Ectodermal cell (in vitro differentiated cells): ENCODE data around the gene SUGCT.

ENCODE experiments used
- H3K27ac ChIP-seq: 2 replicates; pipeline ENCODE4 v1.7.0; 2013; ENCODE audit warnings: mild to moderate bottlenecking, low read depth, low read length; ENCODE audit not compliant: insufficient read depth, poor library complexity, severe bottlenecking
- H3K27me3 ChIP-seq: 2 replicates; pipeline ENCODE4 v1.7.0; 2013; ENCODE audit warnings: mild to moderate bottlenecking, low read length; ENCODE audit not compliant: insufficient read depth, control insufficient read depth, poor library complexity, severe bottlenecking
- H3K36me3 ChIP-seq: one replicate; pipeline ENCODE4 v1.7.0; 2013; ENCODE audit warnings: low read length; ENCODE audit not compliant: control insufficient read depth, insufficient read depth
- H3K4me1 ChIP-seq: one replicate; pipeline ENCODE4 v1.7.0; 2013; ENCODE audit warnings: low read length; ENCODE audit not compliant: control insufficient read depth, insufficient read depth
- H3K4me3 ChIP-seq: 2 replicates; pipeline ENCODE4 v1.7.0; 2013; ENCODE audit warnings: low read depth, low read length, control low read depth; ENCODE audit not compliant: insufficient read depth
- H3K9me3 ChIP-seq: 2 replicates; pipeline ENCODE4 v1.7.0; 2013; ENCODE audit warnings: mild to moderate bottlenecking, low read length, moderate library complexity; ENCODE audit not compliant: control insufficient read depth
- WGBS, 2 experiments: methylation state at CpG; one replicate each; pipeline ENCODE4 v1.1.7; 2013; ENCODE audit warnings: missing lambda C conversion rate in 2 of 2; 5-methylcytosine and 5-hydroxymethylcytosine counted together

SUGCT gene

DNA sequence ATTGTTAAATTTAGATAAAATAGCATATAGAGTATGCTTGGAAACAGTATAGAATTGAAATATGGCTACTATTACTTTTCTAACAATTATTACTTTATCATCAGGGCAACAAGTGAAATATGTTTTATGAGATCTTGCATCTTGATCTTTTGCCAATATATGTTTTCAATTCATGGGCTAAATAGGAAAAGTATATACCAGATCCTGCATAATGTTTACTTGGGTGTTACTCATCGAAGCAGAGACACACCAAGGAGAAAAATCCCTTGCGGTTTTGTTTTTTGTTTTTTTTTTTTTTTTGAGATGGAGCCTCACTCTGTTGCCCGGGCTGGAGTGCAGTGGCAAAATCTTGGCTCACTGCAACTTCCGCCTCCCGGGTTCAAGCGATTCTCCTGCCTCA, 541.4 kb downstream of the SUGCT start:
- H3K9me3 ChIP-seq = no peaks in the 10 kb centered on the region
- H3K4me3 ChIP-seq = no peak overlapping the region
- H3K4me1 ChIP-seq = no peaks in the 10 kb centered on the region
- H3K27me3 ChIP-seq = no peaks in the 10 kb centered on the region
- H3K27ac ChIP-seq = no peak overlapping the region
- H3K36me3 ChIP-seq = no peaks in the 10 kb centered on the region
- 94 to 96% methylated on average over 6 of the region's 6 CpGs for WGBS, 2 experiments

DNA sequence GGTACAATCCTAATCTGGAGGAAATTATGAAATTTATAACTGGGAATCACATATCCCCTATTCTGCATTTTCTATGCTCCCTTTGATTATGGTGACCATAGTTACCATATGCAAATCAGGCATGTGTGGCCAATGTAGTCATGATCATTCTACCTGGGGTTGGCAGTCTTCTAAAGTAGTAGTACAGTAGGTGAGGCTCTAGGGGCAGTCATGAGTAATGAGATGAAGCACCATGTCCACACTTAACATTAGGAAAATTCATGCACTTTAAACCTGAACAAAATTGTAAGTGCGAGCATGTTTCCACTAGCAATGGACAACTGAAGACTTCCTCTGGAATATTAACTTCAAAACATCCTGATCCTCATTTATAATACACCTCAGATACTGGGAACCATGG, 545.9 kb downstream of the SUGCT start:
- Histone ChIP-seq H3K4me1 (no peaks in the 10 kb centered on the region), H3K27ac (no peak overlapping the region), H3K36me3 (no peaks in the 10 kb centered on the region), H3K27me3 (no peaks in the 10 kb centered on the region), H3K4me3 (no peak overlapping the region), H3K9me3 (no peaks in the 10 kb centered on the region)
- 86 to 94% methylated on average over 1 of the region's 1 CpG for WGBS, 2 experiments

DNA sequence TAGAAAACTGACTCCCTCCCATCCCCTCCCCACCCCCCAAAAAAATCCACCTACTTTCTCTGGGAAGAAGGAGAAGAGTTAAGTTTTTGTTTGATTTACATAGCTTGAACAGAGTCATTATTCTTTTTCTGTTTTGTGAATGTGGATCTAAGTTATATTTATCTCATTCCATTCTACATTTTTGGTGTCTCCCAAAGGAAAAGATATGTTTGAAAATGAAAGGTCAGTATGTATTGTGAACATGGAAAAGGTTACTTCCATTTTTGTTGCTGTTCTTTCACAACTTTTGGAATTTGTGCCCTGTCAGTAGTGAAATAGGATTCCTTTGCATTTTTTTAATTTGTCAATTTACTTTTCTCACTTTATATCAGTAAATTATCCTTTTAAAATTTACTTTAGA, 547.9 kb downstream of the SUGCT start:
- Histone ChIP-seq H3K36me3 (no peaks in the 10 kb centered on the region), H3K27ac (no peak overlapping the region), H3K27me3 (no peaks in the 10 kb centered on the region), H3K9me3 (no peaks in the 10 kb centered on the region), H3K4me3 (no peak overlapping the region), H3K4me1 (no peaks in the 10 kb centered on the region)

DNA sequence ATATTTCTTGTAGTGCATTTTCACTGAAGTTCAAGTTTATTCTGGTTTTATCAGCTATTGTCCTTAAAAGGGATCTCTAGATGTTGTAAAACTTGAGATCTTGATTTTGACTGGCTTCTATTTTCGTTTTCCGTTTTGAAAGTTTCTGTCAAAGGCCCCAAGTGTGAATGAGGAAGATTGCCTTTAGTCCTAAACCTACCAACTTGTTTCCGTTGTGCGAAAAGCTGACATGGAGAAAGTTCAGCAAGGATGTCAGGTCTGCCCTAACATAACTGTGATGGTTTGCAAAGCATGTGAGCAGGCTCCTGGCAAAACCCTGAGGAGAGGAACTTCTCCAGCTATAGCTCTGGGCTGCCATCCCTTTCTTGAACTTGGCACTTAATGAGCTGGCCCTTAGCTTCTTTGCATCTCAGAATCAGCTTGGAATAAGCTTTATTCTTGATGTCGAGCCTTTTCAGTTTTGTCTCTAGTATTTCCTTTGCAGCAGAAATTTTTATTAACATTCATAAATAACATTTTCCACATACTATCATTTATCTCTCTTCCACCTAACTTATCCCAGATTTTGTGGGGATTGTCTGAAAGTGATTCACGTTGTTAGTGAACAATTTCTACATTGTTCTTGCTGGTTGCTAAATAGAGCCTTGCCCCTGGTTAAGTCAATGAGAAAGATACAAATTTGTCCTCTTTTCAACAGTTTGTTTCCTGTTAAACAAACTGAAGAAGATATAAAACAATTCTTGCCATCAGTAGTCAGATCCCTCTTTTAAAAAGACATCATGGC, 559.4 kb downstream of the SUGCT start:
- H3K27ac ChIP-seq = no peak overlapping the region
- 91 to 93% methylated on average over 5 to 6 of the region's 6 CpGs for WGBS, 2 experiments
- H3K36me3 ChIP-seq = no peaks in the 10 kb centered on the region

DNA sequence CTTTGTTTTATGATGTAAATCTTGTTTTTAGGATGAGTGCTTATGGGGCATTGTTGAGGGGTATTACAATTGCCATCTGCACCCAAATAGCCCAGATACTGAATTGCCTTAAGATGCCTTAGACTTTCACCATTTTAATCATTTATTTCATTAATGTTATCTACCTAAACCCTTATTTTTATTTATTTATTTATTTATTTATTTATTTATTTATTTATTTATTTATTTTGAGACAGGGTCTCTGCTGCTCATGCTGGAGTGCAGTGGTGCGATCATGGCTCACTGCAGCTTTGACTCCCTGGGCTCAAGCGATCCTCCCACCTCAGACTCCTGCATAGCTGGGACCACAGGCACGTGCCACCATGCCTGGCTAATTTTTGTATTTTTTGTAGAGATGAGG, 560.2 kb downstream of the SUGCT start:
- H3K4me3 ChIP-seq = no peak overlapping the region
- no peaks in the 10 kb centered on the region for H3K4me1 ChIP-seq
- no peak overlapping the region for H3K27ac ChIP-seq
- no peaks in the 10 kb centered on the region for H3K27me3 ChIP-seq
- WGBS, 2 experiments = 82% methylated on average over 3 of the region's 3 CpGs
- H3K9me3 ChIP-seq = no peaks in the 10 kb centered on the region
- no peaks in the 10 kb centered on the region for H3K36me3 ChIP-seq

More for the DNA sequence above, 559.4 kb downstream of the SUGCT start:
- Histone ChIP-seq H3K4me3 (no peak overlapping the region), H3K9me3 (no peaks in the 10 kb centered on the region), H3K27me3 (no peaks in the 10 kb centered on the region), H3K4me1 (no peaks in the 10 kb centered on the region)

DNA sequence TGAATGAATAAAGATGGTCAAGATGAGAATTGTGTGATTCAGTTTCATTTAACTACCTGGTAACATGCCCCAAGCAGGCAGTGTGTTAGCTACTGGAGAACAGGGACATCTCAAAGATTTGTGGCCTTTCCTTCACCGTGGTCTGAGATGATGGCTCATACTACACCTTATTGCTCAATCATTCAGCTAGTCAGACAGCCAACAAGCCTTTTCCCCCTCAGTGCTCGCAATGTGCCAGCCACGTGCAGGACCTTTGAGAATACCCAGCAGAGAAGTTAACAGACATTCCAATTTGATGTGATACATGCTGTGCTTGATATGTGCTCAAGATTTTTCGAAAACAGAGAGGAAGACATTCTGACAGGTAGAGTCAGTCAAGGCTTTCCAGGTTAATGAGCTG, 562.8 kb downstream of the SUGCT start:
- Histone ChIP-seq H3K27me3 (no peaks in the 10 kb centered on the region), H3K27ac (no peak overlapping the region), H3K4me3 (no peak overlapping the region), H3K9me3 (no peaks in the 10 kb centered on the region), H3K4me1 (peaks cover 5% of the 10 kb centered on the region), H3K36me3 (no peaks in the 10 kb centered on the region)
- WGBS, 2 experiments = 88 to 94% methylated on average over 4 of the region's 4 CpGs

DNA sequence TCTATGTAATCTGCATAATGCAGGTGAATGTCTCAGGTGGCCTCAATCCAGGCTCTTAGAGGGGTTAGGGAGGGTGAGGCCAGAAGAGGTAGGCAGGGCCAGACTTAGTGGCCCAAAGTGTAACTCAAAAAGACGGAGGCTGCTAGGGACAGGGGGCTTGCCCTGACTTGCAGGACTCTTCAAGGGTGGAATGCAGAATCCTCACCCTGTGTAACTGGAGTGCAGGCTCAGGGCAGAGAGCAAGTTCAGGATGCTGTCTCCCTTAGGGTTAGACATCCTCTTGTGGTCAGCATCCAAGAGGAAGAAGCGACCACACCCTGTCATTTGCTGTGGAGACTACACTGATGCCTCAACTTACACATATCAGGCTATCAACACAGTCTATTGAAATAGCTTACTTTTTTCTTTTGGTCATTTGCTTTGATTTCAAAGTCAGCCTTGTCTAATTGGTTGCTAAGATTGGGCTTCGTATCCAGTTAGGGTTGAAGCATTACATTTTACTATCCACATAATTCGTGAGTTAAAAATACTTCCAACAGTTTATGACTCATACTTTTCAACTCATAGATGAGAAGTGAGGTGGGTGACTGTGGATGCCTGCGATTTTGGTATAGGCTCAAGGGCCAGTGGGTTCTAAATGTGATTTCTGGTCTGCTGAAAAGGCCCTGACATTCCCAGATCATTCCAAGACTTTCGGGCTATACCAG, 563.6 kb downstream of the SUGCT start:
- H3K27me3 ChIP-seq = no peaks in the 10 kb centered on the region
- 94 to 95% methylated on average over 2 to 6 of the region's 6 CpGs for WGBS, 2 experiments
- peaks cover 5% of the 10 kb centered on the region for H3K4me1 ChIP-seq
- H3K36me3 ChIP-seq = no peaks in the 10 kb centered on the region
- H3K9me3 ChIP-seq = no peaks in the 10 kb centered on the region
- H3K4me3 ChIP-seq = no peak overlapping the region
- no peak overlapping the region for H3K27ac ChIP-seq

DNA sequence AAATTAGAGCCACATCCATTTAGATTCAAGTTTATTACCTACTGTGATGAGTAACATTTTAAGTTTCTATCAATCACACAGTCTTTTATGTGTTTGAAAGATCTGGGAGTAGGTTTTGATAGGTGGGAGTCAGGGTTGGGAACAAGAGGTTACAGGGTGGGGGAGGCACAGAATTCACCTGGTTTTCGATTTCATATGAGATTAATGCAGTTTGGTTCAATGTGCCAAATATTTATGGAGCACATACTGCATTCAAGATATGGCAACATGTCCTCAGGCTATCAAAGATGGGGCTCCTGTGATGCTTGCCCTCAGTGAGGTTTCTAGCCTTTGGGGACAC, 564.1 kb downstream of the SUGCT start:
- no peaks in the 10 kb centered on the region for H3K36me3 ChIP-seq
- H3K4me1 ChIP-seq = peaks cover 5% of the 10 kb centered on the region
- no peak overlapping the region for H3K4me3 ChIP-seq
- no peak overlapping the region for H3K27ac ChIP-seq
- WGBS, 2 experiments = 100% methylated on average over 1 of the region's 1 CpG
- no peaks in the 10 kb centered on the region for H3K27me3 ChIP-seq
- H3K9me3 ChIP-seq = no peaks in the 10 kb centered on the region

DNA sequence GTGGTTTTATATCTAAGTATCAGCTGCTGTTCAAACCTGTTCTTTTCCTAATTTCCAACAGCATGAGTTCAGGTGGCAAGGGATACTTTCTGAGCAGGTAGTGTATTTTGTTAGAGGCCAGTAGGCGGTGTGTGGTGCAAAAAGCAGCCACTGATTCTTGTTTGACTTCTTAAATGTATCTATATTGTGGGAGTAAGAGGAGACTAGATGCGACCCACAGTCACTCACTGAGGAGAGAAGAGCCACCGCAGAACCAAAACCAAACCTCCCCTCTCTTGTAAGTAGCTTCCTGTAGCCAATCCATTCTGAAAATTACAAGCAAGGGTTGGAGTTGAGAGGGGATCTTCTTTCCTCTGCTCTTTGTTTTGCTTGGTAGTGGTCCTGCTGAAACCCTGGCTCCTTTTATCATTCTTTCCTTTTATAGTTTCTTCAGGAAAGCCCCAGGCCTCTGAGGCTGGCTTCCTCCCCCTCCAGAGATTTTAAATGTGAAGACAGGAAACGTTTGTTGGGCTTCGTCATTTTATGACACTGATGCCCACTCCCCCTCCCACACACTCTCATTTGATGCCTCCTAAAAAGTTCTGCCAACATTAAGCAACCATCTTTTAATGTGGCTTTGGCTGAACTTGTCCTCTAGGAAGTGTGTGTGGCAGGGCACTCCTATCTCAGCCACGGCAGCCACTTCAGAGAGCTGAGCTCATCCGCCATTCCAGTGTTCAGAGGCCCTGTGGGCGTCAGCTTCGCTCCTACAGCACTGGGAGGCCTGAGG, 566.0 kb downstream of the SUGCT start:
- WGBS, 2 experiments = 67 to 68% methylated on average over 8 to 9 of the region's 9 CpGs
- Histone ChIP-seq H3K9me3 (no peaks in the 10 kb centered on the region), H3K27me3 (no peaks in the 10 kb centered on the region), H3K4me1 (peaks cover 5% of the 10 kb centered on the region), H3K36me3 (no peaks in the 10 kb centered on the region), H3K27ac (peak overlapping the region; percentile 38), H3K4me3 (no peak overlapping the region)

DNA sequence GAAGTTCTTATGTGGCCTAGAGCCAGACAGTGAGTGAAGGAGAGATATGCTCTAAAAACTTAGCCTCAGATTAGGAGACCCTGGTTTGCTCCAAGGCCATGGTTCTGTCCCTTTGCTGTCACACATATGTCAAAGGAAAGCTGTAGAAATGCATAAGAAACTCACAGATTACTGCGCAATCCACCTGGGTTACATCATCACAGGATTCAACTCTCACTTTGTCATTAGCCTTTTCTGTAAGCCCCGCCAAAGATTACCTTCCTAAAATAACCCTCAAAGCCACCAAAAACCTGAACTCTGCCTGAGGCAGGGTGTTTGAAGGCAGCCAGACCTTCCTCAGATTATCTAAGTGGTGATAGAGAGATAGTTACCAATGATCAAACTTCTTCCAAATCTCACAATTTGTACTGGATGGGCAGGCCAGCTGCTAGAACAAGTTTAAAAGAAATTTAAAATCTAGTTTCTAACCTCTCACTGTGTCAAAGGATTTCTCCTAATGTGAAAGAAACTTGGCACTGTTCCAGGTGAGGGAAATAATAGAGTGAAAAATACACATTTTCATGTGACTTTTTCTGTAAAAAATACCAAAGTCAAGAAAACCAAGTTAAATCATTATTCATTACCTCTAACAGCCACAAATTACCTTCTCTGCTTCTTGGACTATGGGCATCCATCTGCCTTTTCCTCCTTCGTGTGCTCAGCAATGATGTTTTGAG, 567.2 kb downstream of the SUGCT start:
- WGBS, 2 experiments = 92% methylated on average over 2 to 3 of the region's 3 CpGs
- Histone ChIP-seq H3K9me3 (no peaks in the 10 kb centered on the region), H3K27me3 (no peaks in the 10 kb centered on the region), H3K4me1 (peaks cover 5% of the 10 kb centered on the region), H3K4me3 (no peak overlapping the region), H3K27ac (no peak overlapping the region), H3K36me3 (no peaks in the 10 kb centered on the region)
